ENCODE data around the gene AIPL1. TPM values are rescaled to one million over a fixed set of nuclear protein-coding genes. Genes with fewer than 3 reads are reported as not detected.

AIPL1 gene
- total and polyA plus RNA-seq, 2 of the 13 experiments (the other 11 are each of a cell fraction or from before 2014, with no cell fraction given) = not detected

- Histone ChIP-seq H3K36me3 (replicated peaks in 1 of 2; ENCODE audit: control insufficient read depth in 1 of 2, insufficient read depth in 2 of 2, low read length in 2 of 2) (no peaks in the 10 kb centered on the region), H3K27me3 (ENCODE audit: control insufficient read depth in 1 of 2, insufficient read depth in 2 of 2, low read length in 2 of 2) (0 out of 5 replicates have a peak, but pooled peaks cover 0 to 3% of the 10 kb centered on the region in 2 experiments), H3K79me2 (ENCODE audit: insufficient read depth, low read length) (no peaks in the 10 kb centered on the region), H3K9me3 (ENCODE audit: low read length) (no peaks in the 10 kb centered on the region), H3K9ac (ENCODE audit: insufficient read depth, low read depth, low read length) (no peak overlapping the region), H3K4me2 (ENCODE audit: low read depth, low read length) (no peak overlapping the region), H4K20me1 (ENCODE audit: insufficient read depth, low read length) (no peaks in the 10 kb centered on the region), H2AFZ (ENCODE audit: low read length) (no peak overlapping the region), H3K4me1 (ENCODE audit: insufficient read depth, low read length) (no peaks in the 10 kb centered on the region), H3K4me3 (replicated peaks in 1 of 3; ENCODE audit: insufficient read depth in 1 of 3, low read depth in 2 of 3, low read length in 3 of 3) (no peak overlapping the region), H3K27ac (ENCODE audit: extremely low read length, insufficient read depth, low read length) (no peak overlapping the region)
- intact Hi-C loops (cut with micrococcal nuclease; ENCODE audit: unreplicated experiment) = no loop called here
- ChIA-PET POLR2A (no interaction called here), CTCF (ENCODE audit: low intra/inter-chr PET ratio, low total read pairs) (no interaction called here)
- in situ Hi-C loops (cut with HindIII; ENCODE audit: extremely low pct_ligation_motif_present, low pct_unique_long_range_greater_than_20kb) = no loop called here
- DNase-seq (ENCODE audit: low spot score) = no peak
- no TSS peak for BruUV-seq (replicated peaks)
- 46% methylated on average over 6 of the region's 6 CpGs for WGBS (ENCODE audit: low lambda C conversion rate)
- TF ChIP-seq HMGXB3 (CRISPR knock-in tag; IDR thresholded peaks at IDR 0.05; ENCODE audit: borderline replicate concordance) (no peak), LRRFIP1 (CRISPR knock-in tag; conservative IDR thresholded peaks at IDR 0.05) (no peak), ZBTB38 (CRISPR knock-in tag; IDR thresholded peaks at IDR 0.05) (no peak), ZNF274 (CRISPR knock-in tag; IDR thresholded peaks at IDR 0.05) (no peak), JUND (CRISPR knock-in tag; IDR thresholded peaks at IDR 0.05) (no peak), ZNF136 (CRISPR knock-in tag; IDR thresholded peaks at IDR 0.05; ENCODE audit: low read depth) (no peak), ZNF558 (CRISPR knock-in tag; IDR thresholded peaks at IDR 0.05; ENCODE audit: borderline replicate concordance) (no peak), MAX (IDR thresholded peaks at IDR 0.05) (no peak), ZNF782 (CRISPR knock-in tag; IDR thresholded peaks at IDR 0.05; ENCODE audit: borderline replicate concordance) (no peak), ATF7-NPFF (CRISPR knock-in tag; IDR thresholded peaks at IDR 0.05; ENCODE audit: low read depth) (no peak), TAF1 (CRISPR knock-in tag; IDR thresholded peaks at IDR 0.05) (no peak), NFKB2 (CRISPR knock-in tag; IDR thresholded peaks at IDR 0.05; ENCODE audit: borderline replicate concordance) (no peak), FOXA3 (CRISPR knock-in tag; IDR thresholded peaks at IDR 0.05) (no peak)
- no peak for ATAC-seq
- FAIRE-seq = no peak
Measured at GRCh38 chr17:6380915-6381438, 53.9 kb downstream of the AIPL1 start.
